ENCODE data around the gene POU3F1. TPM values are rescaled to one million over a fixed set of nuclear protein-coding genes. Genes with fewer than 3 reads are reported as not detected.

The POU3F1 gene
- total and polyA plus RNA-seq, 9 donors = 0.04 to 0.53 (median 0.15) TPM; not detected in 4

DNA sequence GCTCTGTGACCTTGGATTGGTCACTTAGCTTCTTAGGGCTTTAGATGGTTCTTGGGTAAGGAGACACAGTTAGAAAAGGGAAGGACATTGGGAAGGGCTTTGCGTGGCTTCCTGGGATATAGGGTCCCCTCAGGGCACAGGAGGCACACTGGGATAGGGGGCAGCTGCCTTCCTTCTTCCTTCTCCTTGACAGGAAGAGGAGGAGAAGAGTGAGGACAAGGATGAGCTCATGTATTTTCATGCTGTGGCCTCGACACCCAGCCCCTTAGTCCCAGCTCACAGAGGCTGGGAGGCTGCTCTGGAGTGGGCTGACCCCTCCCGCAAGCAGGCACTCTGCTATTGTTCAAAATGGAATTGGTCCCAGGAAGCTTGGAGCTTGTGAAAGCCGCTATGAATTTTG lies 45.7 kb upstream of the POU3F1 start:
- DNase-seq = no peak
- H3K4me1 ChIP-seq (ENCODE audit: insufficient read depth) = no peaks in the 10 kb centered on the region
- H3K4me3 ChIP-seq = no peak overlapping the region
- no peaks in the 10 kb centered on the region for H3K27me3 ChIP-seq
- H3K9me3 ChIP-seq = no peaks in the 10 kb centered on the region
- 32 to 61% (median 42%) methylated on average over 4 of the region's 4 CpGs for WGBS, 3 donors
- intact Hi-C loops (cut with DNase I) = no loop called here
- H3K36me3 ChIP-seq = no peaks in the 10 kb centered on the region
- no peak overlapping the region for H3K27ac ChIP-seq
- TF ChIP-seq EP300 (IDR thresholded peaks at IDR 0.05) (no peak), POLR2A (IDR thresholded peaks at IDR 0.05) (no peak)
- TF ChIP-seq, protein P1, sequence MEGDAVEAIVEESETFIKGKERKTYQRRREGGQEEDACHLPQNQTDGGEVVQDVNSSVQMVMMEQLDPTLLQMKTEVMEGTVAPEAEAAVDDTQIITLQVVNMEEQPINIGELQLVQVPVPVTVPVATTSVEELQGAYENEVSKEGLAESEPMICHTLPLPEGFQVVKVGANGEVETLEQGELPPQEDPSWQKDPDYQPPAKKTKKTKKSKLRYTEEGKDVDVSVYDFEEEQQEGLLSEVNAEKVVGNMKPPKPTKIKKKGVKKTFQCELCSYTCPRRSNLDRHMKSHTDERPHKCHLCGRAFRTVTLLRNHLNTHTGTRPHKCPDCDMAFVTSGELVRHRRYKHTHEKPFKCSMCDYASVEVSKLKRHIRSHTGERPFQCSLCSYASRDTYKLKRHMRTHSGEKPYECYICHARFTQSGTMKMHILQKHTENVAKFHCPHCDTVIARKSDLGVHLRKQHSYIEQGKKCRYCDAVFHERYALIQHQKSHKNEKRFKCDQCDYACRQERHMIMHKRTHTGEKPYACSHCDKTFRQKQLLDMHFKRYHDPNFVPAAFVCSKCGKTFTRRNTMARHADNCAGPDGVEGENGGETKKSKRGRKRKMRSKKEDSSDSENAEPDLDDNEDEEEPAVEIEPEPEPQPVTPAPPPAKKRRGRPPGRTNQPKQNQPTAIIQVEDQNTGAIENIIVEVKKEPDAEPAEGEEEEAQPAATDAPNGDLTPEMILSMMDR (IDR thresholded peaks at IDR 0.05) = no peak

DNA sequence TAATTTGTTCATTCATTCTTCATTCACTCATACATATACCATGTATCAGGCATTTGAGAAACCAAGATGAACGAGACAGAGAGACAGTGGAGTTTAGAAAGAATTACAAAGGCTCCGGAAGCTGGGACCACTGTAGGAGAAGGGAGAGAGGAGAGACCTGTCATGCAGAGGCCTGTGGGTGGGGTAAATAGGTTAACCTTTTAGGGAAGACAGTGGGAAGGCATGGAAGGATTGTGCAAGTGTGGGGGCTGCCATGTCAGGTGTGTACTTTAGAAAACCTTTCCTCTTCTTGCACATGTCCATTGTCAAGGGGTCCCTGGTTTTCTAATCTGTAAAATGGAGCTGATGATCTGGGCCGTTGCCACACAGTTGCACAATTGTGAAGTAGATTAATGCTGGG lies 44.2 kb upstream of the POU3F1 start:
- WGBS, 3 donors = 83 to 92% (median 84%) methylated on average over 3 of the region's 3 CpGs
- Histone ChIP-seq H3K4me3 (no peak overlapping the region), H3K4me1 (ENCODE audit: insufficient read depth) (no peaks in the 10 kb centered on the region), H3K27ac (no peak overlapping the region), H3K27me3 (no peaks in the 10 kb centered on the region), H3K36me3 (no peaks in the 10 kb centered on the region), H3K9me3 (no peaks in the 10 kb centered on the region)
- intact Hi-C loops (cut with DNase I) = no loop called here
- no peak for DNase-seq
- TF ChIP-seq POLR2A (IDR thresholded peaks at IDR 0.05) = no peak
- TF ChIP-seq, protein P1 (IDR thresholded peaks at IDR 0.05) = no peak
- TF ChIP-seq EP300 (IDR thresholded peaks at IDR 0.05) = no peak

- intact Hi-C loops (cut with DNase I) = no loop called here
- H3K4me3 ChIP-seq = no peak overlapping the region
- H3K4me1 ChIP-seq (ENCODE audit: insufficient read depth) = no peaks in the 10 kb centered on the region
- H3K27me3 ChIP-seq = no peaks in the 10 kb centered on the region
- H3K36me3 ChIP-seq = no peaks in the 10 kb centered on the region
- no peak for DNase-seq
- H3K9me3 ChIP-seq = no peaks in the 10 kb centered on the region
- TF ChIP-seq EP300 (IDR thresholded peaks at IDR 0.05) = no peak
- TF ChIP-seq, protein P1 (IDR thresholded peaks at IDR 0.05) = no peak
- no peak for TF ChIP-seq POLR2A (IDR thresholded peaks at IDR 0.05)
- no peak overlapping the region for H3K27ac ChIP-seq
- WGBS, 3 donors = 86 to 89% (median 86%) methylated on average over 11 of the region's 11 CpGs
Observed at GRCh38 chr1:38089712-38090360, 43.2 kb upstream of the POU3F1 start.

- Histone ChIP-seq H3K27me3 (no peaks in the 10 kb centered on the region), H3K9me3 (no peaks in the 10 kb centered on the region), H3K27ac (no peak overlapping the region), H3K36me3 (no peaks in the 10 kb centered on the region), H3K4me3 (no peak overlapping the region), H3K4me1 (ENCODE audit: insufficient read depth) (no peaks in the 10 kb centered on the region)
- DNase-seq = no peak
- WGBS, 3 donors = 70 to 82% (median 70%) methylated on average over 6 of the region's 6 CpGs
- intact Hi-C loops (cut with DNase I) = no loop called here
- TF ChIP-seq POLR2A (IDR thresholded peaks at IDR 0.05) = no peak
- no peak for TF ChIP-seq EP300 (IDR thresholded peaks at IDR 0.05)
- TF ChIP-seq, protein P1 (IDR thresholded peaks at IDR 0.05) = no peak
Observed at GRCh38 chr1:38088791-38089190, 42.2 kb upstream of the POU3F1 start.

Data from ovary (tissue), 9 donors.